ENCODE measurements around the gene SPSB1. TPM values are rescaled to one million over a fixed set of nuclear protein-coding genes. Genes with fewer than 3 reads are reported as not detected.
"Not testable (repeated sequence)": the region's sequence is repeated elsewhere in the genome, so short reads cannot be mapped to it uniquely, and the experiment has no call there.

The SPSB1 gene
- total and polyA plus RNA-seq, 9 donors: 4.4 to 11.2 (median 9.1) TPM

DNA sequence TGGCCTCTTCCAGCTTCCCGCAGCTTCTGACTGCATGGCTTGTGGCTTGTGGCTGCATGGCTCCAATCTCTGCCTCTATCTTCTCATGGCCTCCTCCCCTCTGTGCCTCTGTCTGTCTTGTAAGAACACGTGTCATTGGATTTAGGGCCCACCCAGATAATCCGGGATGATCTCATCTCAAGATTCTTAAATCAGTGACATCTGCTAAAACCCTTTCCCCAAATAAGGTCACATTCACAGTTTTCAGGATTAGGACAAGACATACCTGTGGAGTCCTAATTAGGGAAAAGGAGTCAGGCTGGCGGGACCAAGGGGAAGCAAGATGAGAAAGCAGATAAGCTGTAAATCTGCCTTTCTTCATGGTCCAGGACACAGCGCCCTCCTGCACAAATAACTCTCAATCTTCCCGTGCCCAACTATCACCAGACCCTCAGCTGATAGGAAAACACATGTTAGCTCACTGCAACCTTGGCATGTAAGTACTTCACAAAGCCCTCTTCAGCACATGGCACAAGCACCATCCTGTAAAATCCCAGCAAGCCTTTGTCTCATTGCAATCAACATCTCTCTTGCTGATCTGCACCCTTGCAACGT, 82.2 kb downstream of the SPSB1 start:
- Histone ChIP-seq H3K36me3 (ENCODE audit: control insufficient read depth, insufficient read depth, low read length) (no peaks in the 10 kb centered on the region), H3K27ac (ENCODE audit: low read length) (no peak overlapping the region), H3K27me3 (ENCODE audit: control insufficient read depth, insufficient read depth, low read length) (peaks cover 8% of the 10 kb centered on the region), H3K9me3 (replicated peaks; ENCODE audit: control insufficient read depth, low read depth, low read length) (no peaks in the 10 kb centered on the region), H3K4me3 (ENCODE audit: low read length) (no peak overlapping the region), H3K4me1 (ENCODE audit: control insufficient read depth, insufficient read depth, low read length) (peaks cover 46% of the 10 kb centered on the region)
- no peak for DNase-seq
- WGBS (ENCODE audit: insufficient coverage): 88% methylated on average over 4 of the region's 7 CpGs

DNA sequence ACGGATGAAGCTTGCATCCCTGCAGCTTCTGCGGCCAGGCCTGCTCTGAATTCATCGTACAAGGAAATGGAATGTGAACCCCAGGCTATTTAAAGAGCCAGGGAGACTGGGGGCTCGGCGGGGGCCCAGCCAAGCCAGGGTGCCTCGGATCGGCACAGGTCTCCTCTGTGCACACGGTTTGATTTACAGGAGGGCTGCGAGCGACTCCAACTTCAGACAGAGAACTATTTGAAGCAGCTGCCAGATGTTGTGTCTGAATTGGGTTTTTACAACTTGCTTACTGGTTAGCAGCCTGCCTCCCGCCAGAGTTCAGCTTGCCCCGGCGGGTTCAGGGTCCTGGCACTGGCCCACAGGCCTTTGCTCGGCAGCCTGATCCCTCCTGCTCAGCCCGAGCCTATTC, 83.2 kb downstream of the SPSB1 start:
- DNase-seq: no peak
- H3K4me1 ChIP-seq (ENCODE audit: control insufficient read depth, insufficient read depth, low read length): peaks cover 45% of the 10 kb centered on the region
- no peaks in the 10 kb centered on the region for H3K9me3 ChIP-seq (replicated peaks; ENCODE audit: control insufficient read depth, low read depth, low read length)
- no peak overlapping the region for H3K4me3 ChIP-seq (ENCODE audit: low read length)
- H3K27me3 ChIP-seq (ENCODE audit: control insufficient read depth, insufficient read depth, low read length): peaks cover 15% of the 10 kb centered on the region
- H3K36me3 ChIP-seq (ENCODE audit: control insufficient read depth, insufficient read depth, low read length): no peaks in the 10 kb centered on the region
- H3K27ac ChIP-seq (ENCODE audit: low read length): peak overlapping the region; percentile 13
- WGBS (ENCODE audit: insufficient coverage): 23% methylated on average over 14 of the region's 15 CpGs

DNA sequence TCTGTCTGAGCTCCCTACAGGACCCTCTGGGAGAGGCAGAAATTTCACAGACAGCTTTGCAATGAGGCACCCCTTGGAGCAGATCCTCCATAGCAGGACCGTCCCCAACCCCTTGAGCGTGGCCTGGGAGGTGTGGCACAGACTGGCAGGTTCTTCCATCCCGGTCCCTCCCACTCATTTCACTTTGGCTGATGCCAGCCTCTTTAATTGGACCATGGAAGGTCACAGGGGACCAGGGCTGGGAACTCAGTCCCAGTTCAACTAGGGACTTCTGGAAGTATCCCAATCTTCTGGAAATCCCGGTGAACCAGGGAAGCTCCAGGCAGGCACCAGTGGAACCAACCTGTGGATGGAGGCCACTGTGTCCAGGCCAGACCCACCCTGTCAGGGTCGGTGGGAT, 83.7 kb downstream of the SPSB1 start:
- no peak overlapping the region for H3K4me3 ChIP-seq (ENCODE audit: low read length)
- no peak for DNase-seq
- H3K27ac ChIP-seq (ENCODE audit: low read length): peak overlapping the region; percentile 13
- H3K36me3 ChIP-seq (ENCODE audit: control insufficient read depth, insufficient read depth, low read length): no peaks in the 10 kb centered on the region
- peaks cover 40% of the 10 kb centered on the region for H3K4me1 ChIP-seq (ENCODE audit: control insufficient read depth, insufficient read depth, low read length)
- peaks cover 17% of the 10 kb centered on the region for H3K27me3 ChIP-seq (ENCODE audit: control insufficient read depth, insufficient read depth, low read length)
- 62% methylated on average over 4 of the region's 5 CpGs for WGBS (ENCODE audit: insufficient coverage)
- no peaks in the 10 kb centered on the region for H3K9me3 ChIP-seq (replicated peaks; ENCODE audit: control insufficient read depth, low read depth, low read length)

DNA sequence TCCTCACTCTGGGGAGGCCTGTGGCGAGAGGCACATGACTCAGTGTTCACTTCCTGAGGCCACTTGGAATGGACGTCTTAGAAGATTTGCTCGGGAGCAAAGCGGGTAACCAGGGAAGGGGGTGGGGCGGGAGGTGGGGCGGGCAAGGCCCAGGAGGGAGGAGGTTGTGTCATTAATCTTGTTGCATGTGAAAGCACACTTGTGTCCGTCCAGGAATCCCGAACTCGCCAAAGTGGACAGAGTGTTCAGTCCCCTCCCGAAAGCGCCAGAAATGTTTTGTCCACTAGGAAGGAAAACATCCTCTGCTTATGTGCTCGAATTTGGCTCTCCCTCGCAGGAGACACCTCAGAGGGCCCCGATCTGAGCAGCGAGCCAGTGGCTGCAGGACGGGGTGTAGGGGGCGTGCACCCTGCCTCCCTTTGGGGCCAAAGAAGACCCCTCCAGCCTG, 84.2 kb downstream of the SPSB1 start:
- Histone ChIP-seq H3K9me3 (replicated peaks; ENCODE audit: control insufficient read depth, low read depth, low read length) (no peaks in the 10 kb centered on the region), H3K4me3 (ENCODE audit: low read length) (no peak overlapping the region), H3K36me3 (ENCODE audit: control insufficient read depth, insufficient read depth, low read length) (no peaks in the 10 kb centered on the region), H3K27ac (ENCODE audit: low read length) (peak overlapping the region; percentile 13), H3K27me3 (ENCODE audit: control insufficient read depth, insufficient read depth, low read length) (peaks cover 17% of the 10 kb centered on the region), H3K4me1 (ENCODE audit: control insufficient read depth, insufficient read depth, low read length) (peaks cover 35% of the 10 kb centered on the region)
- 28% methylated on average over 14 of the region's 17 CpGs for WGBS (ENCODE audit: insufficient coverage)
- peak; percentile 67 for DNase-seq

DNA sequence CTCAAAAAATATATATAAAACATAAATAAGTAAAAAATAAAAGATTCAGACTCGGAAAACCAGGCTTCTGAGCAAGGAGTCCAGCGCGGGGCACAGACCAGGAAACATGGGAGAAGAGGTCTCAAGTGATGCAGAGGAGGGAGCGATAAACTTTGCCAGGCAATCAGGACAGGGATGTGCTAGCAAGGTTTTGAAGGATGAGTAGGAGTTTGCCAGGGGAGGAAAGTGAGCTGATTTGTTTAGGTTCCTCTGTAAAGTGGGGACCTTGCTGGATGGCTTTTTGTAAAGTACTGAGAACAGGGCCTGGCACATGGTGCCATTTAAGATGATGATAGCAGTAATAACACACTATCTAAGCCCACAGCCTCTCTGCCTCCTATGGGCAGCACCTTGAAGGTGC, 86.1 kb downstream of the SPSB1 start:
- Histone ChIP-seq H3K27me3 (ENCODE audit: control insufficient read depth, insufficient read depth, low read length) (peaks cover 21% of the 10 kb centered on the region), H3K4me1 (ENCODE audit: control insufficient read depth, insufficient read depth, low read length) (peaks cover 26% of the 10 kb centered on the region), H3K27ac (ENCODE audit: low read length) (no peak overlapping the region), H3K4me3 (ENCODE audit: low read length) (no peak overlapping the region), H3K36me3 (ENCODE audit: control insufficient read depth, insufficient read depth, low read length) (no peaks in the 10 kb centered on the region), H3K9me3 (replicated peaks; ENCODE audit: control insufficient read depth, low read depth, low read length) (no peaks in the 10 kb centered on the region)
- 100% methylated on average over 3 of the region's 4 CpGs for WGBS (ENCODE audit: insufficient coverage)
- DNase-seq: no peak

DNA sequence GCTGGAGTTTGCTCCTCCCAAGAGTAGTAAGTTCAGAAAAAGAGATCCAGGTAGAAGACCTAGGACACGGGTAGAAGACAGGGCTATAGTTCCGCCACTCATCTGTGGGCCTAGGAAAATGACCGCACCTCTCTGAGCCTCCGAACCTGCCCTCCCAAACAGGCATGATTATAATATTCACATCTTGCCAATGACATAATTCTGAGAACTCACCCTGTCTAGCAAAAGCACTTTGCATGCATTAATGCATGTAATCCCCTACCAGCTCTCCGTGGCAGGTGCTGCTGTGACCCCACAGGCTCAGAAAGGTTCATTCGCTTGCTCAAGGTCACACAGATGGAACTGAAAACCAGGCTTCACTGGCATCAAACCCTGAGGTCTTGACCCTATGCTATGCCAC, 88.0 kb downstream of the SPSB1 start:
- 87% methylated on average over 4 of the region's 6 CpGs for WGBS (ENCODE audit: insufficient coverage)
- H3K27me3 ChIP-seq (ENCODE audit: control insufficient read depth, insufficient read depth, low read length): peaks cover 19% of the 10 kb centered on the region
- no peak for DNase-seq
- H3K4me1 ChIP-seq (ENCODE audit: control insufficient read depth, insufficient read depth, low read length): peaks cover 35% of the 10 kb centered on the region
- no peak overlapping the region for H3K27ac ChIP-seq (ENCODE audit: low read length)
- no peak overlapping the region for H3K4me3 ChIP-seq (ENCODE audit: low read length)
- no peaks in the 10 kb centered on the region for H3K36me3 ChIP-seq (ENCODE audit: control insufficient read depth, insufficient read depth, low read length)
- no peaks in the 10 kb centered on the region for H3K9me3 ChIP-seq (replicated peaks; ENCODE audit: control insufficient read depth, low read depth, low read length)

DNA sequence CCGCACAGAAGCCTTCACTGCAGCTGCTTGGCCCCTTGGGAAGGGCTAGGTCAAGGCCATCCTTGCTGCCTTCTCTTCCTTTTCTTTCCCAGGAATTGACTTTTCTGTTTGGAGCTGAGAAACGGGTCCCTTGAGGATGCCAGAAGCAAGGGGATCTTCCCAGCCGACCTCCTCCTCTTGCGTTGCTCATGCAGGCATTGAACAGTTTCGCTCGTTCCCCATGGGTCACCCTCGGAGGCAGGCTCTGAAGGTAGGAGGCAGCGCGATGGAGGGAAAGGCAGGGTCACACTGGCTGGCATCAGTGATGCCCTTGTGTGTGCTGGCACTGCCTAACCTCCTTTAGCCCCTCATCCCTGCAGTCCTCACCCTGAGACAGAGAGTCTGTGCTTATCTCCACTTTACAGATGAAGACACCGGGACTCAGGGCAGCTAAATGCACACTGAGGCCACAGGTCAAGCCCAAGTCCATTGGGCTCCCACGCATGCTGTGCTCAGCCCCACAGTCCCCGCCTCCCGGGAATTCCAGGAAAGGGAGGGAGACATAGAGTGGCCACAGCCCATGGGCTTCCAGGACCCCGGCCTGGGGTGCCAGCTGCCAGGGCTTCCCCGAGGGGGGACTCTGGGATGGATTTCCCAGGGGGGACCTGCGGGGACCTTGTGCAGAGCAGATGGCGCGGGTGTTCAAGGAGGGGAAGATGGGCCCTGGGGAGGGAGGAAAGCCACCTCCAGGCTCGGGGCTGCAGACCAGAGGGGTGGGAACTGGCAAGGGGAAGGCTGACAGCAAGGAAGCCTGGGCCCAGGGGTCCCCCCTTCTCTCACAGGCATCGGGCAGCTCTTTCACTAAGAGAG, 90.2 kb downstream of the SPSB1 start:
- peaks cover 25% of the 10 kb centered on the region for H3K27me3 ChIP-seq (ENCODE audit: control insufficient read depth, insufficient read depth, low read length)
- no peaks in the 10 kb centered on the region for H3K36me3 ChIP-seq (ENCODE audit: control insufficient read depth, insufficient read depth, low read length)
- no peaks in the 10 kb centered on the region for H3K9me3 ChIP-seq (replicated peaks; ENCODE audit: control insufficient read depth, low read depth, low read length)
- no peak overlapping the region for H3K27ac ChIP-seq (ENCODE audit: low read length)
- no peak overlapping the region for H3K4me3 ChIP-seq (ENCODE audit: low read length)
- no peak for DNase-seq
- H3K4me1 ChIP-seq (ENCODE audit: control insufficient read depth, insufficient read depth, low read length): peaks cover 18% of the 10 kb centered on the region
- WGBS (ENCODE audit: insufficient coverage): 72% methylated on average over 15 of the region's 20 CpGs

DNA sequence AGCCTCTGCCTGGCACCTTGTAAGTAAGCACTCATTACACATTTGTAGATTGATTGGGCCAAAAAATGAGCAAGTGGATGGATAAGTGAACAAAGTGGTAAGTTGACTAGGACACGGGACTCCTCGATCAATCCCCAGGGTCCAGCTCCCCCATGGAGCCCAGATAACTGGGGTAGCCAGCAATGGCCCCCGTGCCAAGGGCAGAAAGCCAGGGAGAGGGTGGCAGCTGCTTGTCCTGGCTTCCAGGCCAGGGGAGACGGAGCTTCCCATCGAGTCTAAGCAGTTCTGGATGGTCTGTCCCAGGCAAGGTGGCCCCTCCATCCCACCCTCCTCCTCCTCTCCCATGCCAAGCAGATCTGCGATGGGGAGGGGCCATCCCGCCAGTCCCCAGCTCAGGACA, 91.4 kb downstream of the SPSB1 start:
- 63% methylated on average over 6 of the region's 7 CpGs for WGBS (ENCODE audit: insufficient coverage)
- Histone ChIP-seq H3K4me3 (ENCODE audit: low read length) (no peak overlapping the region), H3K4me1 (ENCODE audit: control insufficient read depth, insufficient read depth, low read length) (peaks cover 20% of the 10 kb centered on the region), H3K9me3 (replicated peaks; ENCODE audit: control insufficient read depth, low read depth, low read length) (no peaks in the 10 kb centered on the region), H3K27me3 (ENCODE audit: control insufficient read depth, insufficient read depth, low read length) (peaks cover 34% of the 10 kb centered on the region), H3K27ac (ENCODE audit: low read length) (no peak overlapping the region), H3K36me3 (ENCODE audit: control insufficient read depth, insufficient read depth, low read length) (no peaks in the 10 kb centered on the region)
- no peak for DNase-seq

DNA sequence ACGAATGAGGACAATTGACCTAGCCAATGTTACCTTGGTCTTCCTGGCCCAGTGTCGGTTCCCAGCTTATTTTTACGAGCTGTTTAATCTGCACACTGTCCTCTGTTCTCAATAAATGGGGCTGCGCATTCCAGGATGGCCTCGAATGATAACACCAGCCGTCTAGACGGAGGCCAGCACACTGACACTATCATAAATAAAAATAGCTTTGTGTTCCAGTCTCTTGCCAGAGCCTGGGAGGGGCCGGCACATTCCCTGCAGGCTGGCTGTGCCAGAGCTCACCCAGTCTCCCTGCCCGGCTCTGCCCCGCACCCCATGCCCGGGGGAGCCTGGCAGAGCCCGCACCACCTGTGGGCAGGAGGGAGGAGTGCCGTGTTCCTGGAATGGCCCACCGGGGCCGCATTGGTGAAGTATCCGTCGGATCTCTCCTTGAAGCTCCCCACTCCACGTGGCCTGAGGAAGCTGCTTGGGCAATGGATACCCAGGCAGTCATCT, 92.1 kb downstream of the SPSB1 start:
- H3K4me3 ChIP-seq (ENCODE audit: low read length): no peak overlapping the region
- peaks cover 33% of the 10 kb centered on the region for H3K27me3 ChIP-seq (ENCODE audit: control insufficient read depth, insufficient read depth, low read length)
- H3K4me1 ChIP-seq (ENCODE audit: control insufficient read depth, insufficient read depth, low read length): peaks cover 20% of the 10 kb centered on the region
- DNase-seq: no peak
- H3K36me3 ChIP-seq (ENCODE audit: control insufficient read depth, insufficient read depth, low read length): no peaks in the 10 kb centered on the region
- WGBS (ENCODE audit: insufficient coverage): 44% methylated on average over 11 of the region's 18 CpGs
- H3K9me3 ChIP-seq (replicated peaks; ENCODE audit: control insufficient read depth, low read depth, low read length): no peaks in the 10 kb centered on the region
- H3K27ac ChIP-seq (ENCODE audit: low read length): peak overlapping the region; percentile 13

DNA sequence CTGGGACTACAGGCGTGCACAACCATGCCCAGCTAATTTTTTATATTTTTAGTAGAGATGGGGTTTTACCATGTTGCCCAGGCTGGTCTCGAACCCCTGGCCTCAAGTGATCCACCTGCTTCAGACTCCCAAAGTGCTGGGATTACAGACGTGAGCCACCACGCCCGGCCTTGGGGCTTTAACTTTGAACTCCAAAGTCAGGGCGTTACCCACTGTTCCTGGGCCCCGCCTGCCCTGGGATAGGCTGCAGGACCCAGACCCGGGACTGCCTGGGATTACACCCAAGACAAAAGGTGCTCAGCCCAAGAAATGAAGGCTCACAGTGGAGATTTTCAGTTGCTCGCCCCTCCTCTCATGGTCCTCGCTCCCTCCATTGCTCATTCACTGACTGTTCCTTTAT, 92.7 kb downstream of the SPSB1 start:
- Histone ChIP-seq H3K27me3 (ENCODE audit: control insufficient read depth, insufficient read depth, low read length) (peaks cover 31% of the 10 kb centered on the region), H3K4me1 (ENCODE audit: control insufficient read depth, insufficient read depth, low read length) (peaks cover 20% of the 10 kb centered on the region)
- WGBS (ENCODE audit: insufficient coverage): 91% methylated on average over 7 of the region's 10 CpGs
- H3K27ac ChIP-seq (ENCODE audit: low read length); H3K36me3 ChIP-seq (ENCODE audit: control insufficient read depth, insufficient read depth, low read length); H3K9me3 ChIP-seq (replicated peaks; ENCODE audit: control insufficient read depth, low read depth, low read length); DNase-seq; H3K4me3 ChIP-seq (ENCODE audit: low read length): not testable (repeated sequence)
